ENCODE data around the gene PDE6A.

DNA sequence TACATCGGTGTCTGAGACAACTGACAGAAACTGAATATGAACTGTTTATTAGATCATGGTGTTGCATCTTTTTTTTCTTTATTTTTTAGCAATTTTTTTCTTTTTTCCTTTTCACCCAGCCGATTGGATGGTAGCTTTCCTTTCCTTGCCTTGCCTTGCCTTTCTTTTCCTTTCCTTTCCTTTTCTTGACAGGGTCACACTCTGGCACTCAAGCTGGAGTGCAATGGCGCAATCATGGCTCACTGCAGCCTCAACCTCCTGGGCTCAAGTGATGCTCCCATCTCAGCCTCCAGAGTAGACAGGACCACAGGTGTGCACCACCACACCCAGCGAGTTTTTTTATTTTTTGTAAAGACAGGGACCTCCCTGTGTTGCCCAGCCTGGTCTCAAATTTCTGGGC lies 2.8 kb downstream of the PDE6A start:
- TF ChIP-seq EZH2 (IDR thresholded peaks at IDR 0.05; ENCODE audit: insufficient read depth, poor library complexity, severe bottlenecking) (no peak), EZH2phosphoT487 (IDR thresholded peaks at IDR 0.05; ENCODE audit: insufficient read depth, low read depth) (no peak)
